ENCODE results near the gene DNAI2.

- TF ChIP-seq CTCF (IDR thresholded peaks at IDR 0.05) (no peak), POLR2A (IDR thresholded peaks at IDR 0.05) (no peak)
These were observed 29.9 kb upstream of the DNAI2 start for GRCh38 chr17:74244128-74244527.

Data from thyroid gland (tissue), 4 donors.